Keratinocyte (primary cell): Measurements from ENCODE around the gene PARM1. TPM values are rescaled to one million over a fixed set of nuclear protein-coding genes. Genes with fewer than 3 reads are reported as not detected.

Source experiments
- DNase-seq: peaks from one replicate; pipeline ENCODE4 v3.0.0-alpha.2; 2011; ENCODE audit warnings: low read depth, missing footprints, low spot score
- FAIRE-seq: peaks from 2 replicates; lab custom pipeline; 2011; peaks lifted over from hg19 to GRCh38; lab: Jason Lieb, UNC
- H2AFZ ChIP-seq: 2 replicates; pipeline ENCODE4 v1.6.0; 2012; ENCODE audit warnings: low read length, control low read depth, inconsistent platforms; ENCODE audit not compliant: control insufficient read depth
- H3K27ac ChIP-seq: 2 replicates; pipeline ENCODE4 v1.5.1; 2011; ENCODE audit warnings: low read length; ENCODE audit not compliant: control insufficient read depth, insufficient read depth
- H3K27me3 ChIP-seq: 3 replicates; pipeline ENCODE4 v1.6.0; 2011; ENCODE audit warnings: low read length; ENCODE audit not compliant: control insufficient read depth, insufficient read depth; ENCODE audit errors: extremely low read depth
- H3K36me3 ChIP-seq, 2 experiments: 2 replicates in 1 of 2; 3 replicates in 1 of 2; pipeline ENCODE4 v1.5.1; 2011; ENCODE audit warnings: low read length in 2 of 2, mild to moderate bottlenecking in 1 of 2; ENCODE audit not compliant: control insufficient read depth in 2 of 2, insufficient read depth in 2 of 2; ENCODE audit errors: extremely low read depth in 1 of 2
- H3K4me1 ChIP-seq: 3 replicates; pipeline ENCODE4 v1.5.1; 2011; ENCODE audit warnings: low read length; ENCODE audit not compliant: control insufficient read depth, insufficient read depth; ENCODE audit errors: extremely low read depth
- H3K4me2 ChIP-seq: 3 replicates; pipeline ENCODE4 v1.6.0; 2011; ENCODE audit warnings: low read depth, low read length; ENCODE audit not compliant: control insufficient read depth, insufficient read depth; ENCODE audit errors: extremely low read depth
- H3K4me3 ChIP-seq, 3 experiments: fragments of 200-600 bp in 1 of 3; sonication (generic) in 1 of 3; 2 replicates in 2 of 3; 3 replicates in 1 of 3; pipeline ENCODE4 v1.5.1; 2011 to 2016; ENCODE audit warnings: low read length in 3 of 3, mild to moderate bottlenecking in 3 of 3, control low read depth in 2 of 3, inconsistent platforms in 1 of 3, low read depth in 1 of 3, mixed read lengths in 1 of 3, mixed run types in 1 of 3, moderate library complexity in 1 of 3; ENCODE audit not compliant: control insufficient read depth in 2 of 3, insufficient read depth in 2 of 3; ENCODE audit errors: extremely low read depth in 1 of 3
- H3K79me2 ChIP-seq: 2 replicates; pipeline ENCODE4 v1.6.0; 2012; ENCODE audit warnings: low read length; ENCODE audit not compliant: control insufficient read depth, insufficient read depth
- H3K9ac ChIP-seq: 3 replicates; pipeline ENCODE4 v1.6.0; 2011; ENCODE audit warnings: low read length; ENCODE audit not compliant: control insufficient read depth, insufficient read depth; ENCODE audit errors: extremely low read depth
- H3K9me1 ChIP-seq: 3 replicates; pipeline ENCODE4 v1.6.0; 2011; ENCODE audit warnings: low read length; ENCODE audit not compliant: control insufficient read depth, insufficient read depth; ENCODE audit errors: extremely low read depth
- H3K9me3 ChIP-seq: 2 replicates; pipeline ENCODE4 v1.5.1; 2012; ENCODE audit warnings: low read depth, low read length; ENCODE audit not compliant: control insufficient read depth
- H4K20me1 ChIP-seq: 3 replicates; pipeline ENCODE4 v1.6.0; 2011; ENCODE audit warnings: low read length; ENCODE audit not compliant: control insufficient read depth, insufficient read depth; ENCODE audit errors: extremely low read depth
- EZH2 ChIP-seq: IDR thresholded peaks from one replicate; pipeline ENCODE4 v1.6.1; 2012; ENCODE audit warnings: inconsistent platforms, mild to moderate bottlenecking, low read length, moderate library complexity
- dilution Hi-C: fragments of 300-500 bp; cut with MboI; formaldehyde crosslinking; loops from one replicate; pipeline ENCODE4 v1.7.0; 2020; ENCODE audit warnings: low sequenced_read_pairs; ENCODE audit not compliant: extremely low pct_ligation_motif_present
- polyA plus RNA-seq, 5 experiments: library from polyadenylated mRNA; depleted of rRNA in 3 of 5; stranded (reverse) in 3 of 5; stranded (forward) in 1 of 5; unstranded in 1 of 5; fragments of >200 nt; gene quantifications; 1 replicate in 1 of 5; 2 replicates in 3 of 5; 3 replicates in 1 of 5; pipeline versions ENCODE4 v1.2.1 to v1.2.3, GENCODE V29; 2011 to 2012; ENCODE audit warnings: missing spikeins in 2 of 5, low read depth in 1 of 5, low replicate concordance in 1 of 5
- TF ChIP-seq, protein P1 (sequence below), 3 experiments: IDR thresholded peaks in 1 of 3; conservative IDR thresholded peaks in 1 of 3; optimal IDR thresholded peaks in 1 of 3; 2 replicates in 2 of 3; 3 replicates in 1 of 3; pipeline versions ENCODE3 to v1.5.1; 2011; ENCODE audit warnings: low read length in 3 of 3, mild to moderate bottlenecking in 3 of 3, moderate library complexity in 2 of 3, control low read depth in 1 of 3, inconsistent platforms in 1 of 3; ENCODE audit not compliant: insufficient read depth in 2 of 3; ENCODE audit errors: extremely low read depth in 1 of 3

PARM1 gene
- polyA plus RNA-seq, 1 donor (not counting 4 experiments of a cell fraction or from before 2014, with no cell fraction given): 0.05 TPM

DNA sequence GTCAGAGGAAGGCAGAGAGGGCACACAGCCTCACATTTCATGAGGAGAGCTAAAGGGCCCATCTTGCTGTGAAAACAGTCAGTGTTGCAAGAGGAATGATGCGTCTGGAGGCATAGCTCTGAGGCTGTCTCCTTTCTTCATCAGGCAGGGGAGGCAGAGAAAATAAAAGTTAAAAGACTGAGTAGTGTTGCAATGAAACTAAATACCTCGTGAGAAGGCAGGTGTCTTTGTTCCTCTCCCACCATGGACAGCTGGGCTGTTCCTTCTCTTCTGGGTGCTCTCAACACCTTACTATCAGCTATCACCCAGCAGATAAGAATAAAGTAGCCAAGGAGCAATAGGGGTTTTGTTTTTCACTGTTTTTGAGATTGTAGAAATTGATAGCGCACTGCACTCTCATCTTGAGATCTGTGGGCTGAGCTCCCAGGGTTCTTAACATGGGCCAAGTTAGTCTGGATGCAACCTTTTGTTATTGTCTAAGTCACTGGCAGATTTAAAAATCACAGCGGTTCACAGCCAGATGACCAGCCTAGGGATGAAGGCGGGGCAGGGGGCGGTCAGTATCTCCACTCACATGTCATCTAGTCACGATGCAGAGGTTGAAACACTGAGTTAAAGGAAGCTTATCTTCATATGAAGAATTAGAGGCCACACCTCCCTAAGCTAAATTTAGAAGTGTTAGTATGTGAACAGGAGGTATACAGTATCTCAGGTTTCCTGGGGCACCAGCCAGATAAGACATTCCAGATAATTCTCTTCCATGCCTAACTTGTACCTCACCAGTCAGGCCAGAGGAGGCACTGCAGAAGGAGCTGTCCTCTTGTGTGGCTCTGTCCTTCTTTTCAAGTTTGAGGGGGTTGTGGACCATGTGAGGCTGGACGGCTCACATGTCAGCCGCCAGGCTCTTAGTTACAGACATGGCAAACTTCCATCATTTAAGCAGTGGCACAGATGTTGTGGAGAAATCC is 36.9 kb downstream of the PARM1 start:
- Histone ChIP-seq H3K27me3 (no peaks in the 10 kb centered on the region), H3K9ac (no peak overlapping the region), H3K4me2 (no peak overlapping the region), H3K4me3 (no peak overlapping the region), H3K9me3 (no peaks in the 10 kb centered on the region), H4K20me1 (no peaks in the 10 kb centered on the region), H3K79me2 (no peaks in the 10 kb centered on the region), H3K27ac (no peak overlapping the region), H3K36me3 (no peaks in the 10 kb centered on the region), H3K9me1 (no peaks in the 10 kb centered on the region), H2AFZ (no peak overlapping the region), H3K4me1 (no peaks in the 10 kb centered on the region)
- dilution Hi-C loops: no loop called here
- TF ChIP-seq, protein P1, sequence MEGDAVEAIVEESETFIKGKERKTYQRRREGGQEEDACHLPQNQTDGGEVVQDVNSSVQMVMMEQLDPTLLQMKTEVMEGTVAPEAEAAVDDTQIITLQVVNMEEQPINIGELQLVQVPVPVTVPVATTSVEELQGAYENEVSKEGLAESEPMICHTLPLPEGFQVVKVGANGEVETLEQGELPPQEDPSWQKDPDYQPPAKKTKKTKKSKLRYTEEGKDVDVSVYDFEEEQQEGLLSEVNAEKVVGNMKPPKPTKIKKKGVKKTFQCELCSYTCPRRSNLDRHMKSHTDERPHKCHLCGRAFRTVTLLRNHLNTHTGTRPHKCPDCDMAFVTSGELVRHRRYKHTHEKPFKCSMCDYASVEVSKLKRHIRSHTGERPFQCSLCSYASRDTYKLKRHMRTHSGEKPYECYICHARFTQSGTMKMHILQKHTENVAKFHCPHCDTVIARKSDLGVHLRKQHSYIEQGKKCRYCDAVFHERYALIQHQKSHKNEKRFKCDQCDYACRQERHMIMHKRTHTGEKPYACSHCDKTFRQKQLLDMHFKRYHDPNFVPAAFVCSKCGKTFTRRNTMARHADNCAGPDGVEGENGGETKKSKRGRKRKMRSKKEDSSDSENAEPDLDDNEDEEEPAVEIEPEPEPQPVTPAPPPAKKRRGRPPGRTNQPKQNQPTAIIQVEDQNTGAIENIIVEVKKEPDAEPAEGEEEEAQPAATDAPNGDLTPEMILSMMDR (optimal IDR thresholded peaks at IDR 0.05 in 1 of 3, IDR thresholded peaks at IDR 0.05 in 1 of 3, conservative IDR thresholded peaks at IDR 0.05 in 1 of 3; ENCODE audit: extremely low read depth in 1 of 3, insufficient read depth in 2 of 3, low read length in 3 of 3): peak; percentile 36 to 52 (median 37)
- no peak for TF ChIP-seq EZH2
- no peak for FAIRE-seq
- no peak for DNase-seq

- Histone ChIP-seq H2AFZ (no peak overlapping the region), H3K4me3 (no peak overlapping the region), H3K4me2 (no peak overlapping the region), H3K79me2 (no peaks in the 10 kb centered on the region), H3K27me3 (no peaks in the 10 kb centered on the region), H3K9ac (no peak overlapping the region), H3K9me1 (no peaks in the 10 kb centered on the region), H3K9me3 (no peaks in the 10 kb centered on the region), H3K36me3 (no peaks in the 10 kb centered on the region), H3K4me1 (no peaks in the 10 kb centered on the region), H3K27ac (no peak overlapping the region), H4K20me1 (no peaks in the 10 kb centered on the region)
- dilution Hi-C loops: no loop called here
- DNase-seq (no peak), FAIRE-seq (no peak)
- TF ChIP-seq EZH2: no peak
- TF ChIP-seq, protein P1 (optimal IDR thresholded peaks at IDR 0.05 in 1 of 3, IDR thresholded peaks at IDR 0.05 in 1 of 3, conservative IDR thresholded peaks at IDR 0.05 in 1 of 3; ENCODE audit: extremely low read depth in 1 of 3, insufficient read depth in 2 of 3, low read length in 3 of 3): no peak
Observed at GRCh38 chr4:74970577-74970976, 37.7 kb downstream of the PARM1 start.
